ENCODE data around the gene OBSL1. TPM values are rescaled to one million over a fixed set of nuclear protein-coding genes. Genes with fewer than 3 reads are reported as not detected.

Gene OBSL1
- total and polyA plus RNA-seq, 2 of the 4 experiments (the other 2 are of a cell fraction) = 21.5 to 51.2 TPM

DNA sequence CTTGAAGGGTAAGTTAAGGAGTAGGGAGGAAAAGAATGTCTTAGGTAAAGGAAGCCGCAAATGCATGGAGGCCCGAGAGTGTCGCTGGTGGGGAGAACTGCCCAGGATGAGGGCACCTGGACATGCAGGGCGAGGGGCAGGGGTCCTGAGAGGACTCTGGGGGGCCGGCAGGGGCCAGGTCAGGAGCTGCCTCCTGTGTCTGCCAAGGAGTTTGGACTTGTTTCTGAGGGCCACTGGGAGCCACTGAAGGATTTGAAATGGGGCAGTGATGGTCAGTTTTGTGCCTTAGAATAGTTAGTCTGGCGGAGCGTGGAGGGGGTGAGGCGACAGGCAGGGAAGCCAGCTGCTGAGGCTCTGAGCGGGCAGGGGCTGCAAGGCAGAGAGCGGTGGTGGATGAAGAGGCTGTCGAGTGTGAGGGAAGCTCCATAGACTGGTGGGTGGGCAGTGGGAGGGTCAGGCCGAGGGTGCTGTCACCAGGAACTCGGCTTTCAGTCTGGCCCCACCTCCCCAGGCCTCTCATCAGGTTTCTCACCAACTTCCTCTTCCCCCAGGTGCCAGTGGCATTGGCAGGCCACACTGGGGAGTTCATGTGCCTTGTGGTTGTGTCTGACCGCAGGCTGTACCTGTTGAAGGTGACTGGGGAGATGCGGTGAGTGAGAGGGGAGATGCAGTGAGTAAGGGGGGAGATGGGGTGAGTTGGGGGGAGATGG lies 41.4 kb upstream of the OBSL1 start:
- Histone ChIP-seq H3K9ac (ENCODE audit: low read depth, low read length) (no peak overlapping the region), H3K18ac (ENCODE audit: low read depth, low read length) (no peak overlapping the region), H3K27me3 (ENCODE audit: control insufficient read depth, insufficient read depth, low read length) (no peaks in the 10 kb centered on the region), H3K9me1 (ENCODE audit: insufficient read depth, low read length) (no peaks in the 10 kb centered on the region), H2BK120ac (ENCODE audit: low read depth, low read length) (no peak overlapping the region), H2AK5ac (ENCODE audit: low read depth, low read length) (no peak overlapping the region), H3K79me1 (ENCODE audit: low read depth in 1 of 2, low read length in 2 of 2) (no peaks in the 10 kb centered on the region), H2BK15ac (ENCODE audit: low read depth, low read length) (no peak overlapping the region), H3K4ac (ENCODE audit: low read depth, low read length) (no peak overlapping the region), H4K91ac (ENCODE audit: insufficient read depth, low read depth, low read length) (no peak overlapping the region), H4K20me1 (ENCODE audit: insufficient read depth, low read length) (no peaks in the 10 kb centered on the region), H4K5ac (ENCODE audit: low read depth, low read length) (no peak overlapping the region), H4K8ac (ENCODE audit: low read depth in 2 of 2, low read length in 2 of 2) (no peak overlapping the region), H2AK9ac (replicated peaks; ENCODE audit: low read depth, low read length, poor library complexity) (no peak overlapping the region), H3K14ac (replicated peaks; ENCODE audit: low read depth, low read length) (no peak overlapping the region), H2BK20ac (ENCODE audit: low read depth, low read length) (no peak overlapping the region), H2BK5ac (ENCODE audit: low read depth, low read length, poor library complexity, severe bottlenecking) (no peak overlapping the region), H3K56ac (ENCODE audit: extremely low read depth, insufficient read depth, low read length) (no peak overlapping the region), H3K4me3 (ENCODE audit: insufficient read depth, low read depth, low read length) (no peak overlapping the region), H2AFZ (replicated peaks; ENCODE audit: low read length, poor library complexity) (no peak overlapping the region), H3K36me3 (ENCODE audit: control insufficient read depth, insufficient read depth, low read length) (peaks cover 50% of the 10 kb centered on the region), H3K23ac (ENCODE audit: low read depth, low read length) (no peak overlapping the region), H3K9me3 (ENCODE audit: control insufficient read depth, insufficient read depth, low read length) (no peaks in the 10 kb centered on the region), H3K27ac (ENCODE audit: insufficient read depth, low read length) (no peak overlapping the region), H3K4me2 (ENCODE audit: low read depth, low read length) (no peak overlapping the region), H3K4me1 (ENCODE audit: control insufficient read depth, insufficient read depth, low read length) (no peaks in the 10 kb centered on the region)
- BruUV-seq (replicated peaks) = no TSS peak
- intact Hi-C loops (cut with micrococcal nuclease) (no loop called here), dilution Hi-C loops (cut with HindIII; ENCODE audit: low sequenced_read_pairs, unreplicated experiment) (no loop called here), in situ Hi-C loops (cut with MboI; ENCODE audit: low sequenced_read_pairs) (no loop called here)
- CTCF ChIA-PET = no interaction called here
- TF ChIP-seq USF2 (IDR thresholded peaks at IDR 0.05; ENCODE audit: low read depth, low read length) = no peak
- TF ChIP-seq NFE2L2 (IDR thresholded peaks at IDR 0.05; ENCODE audit: low read depth, low read length) = no peak
- no peak for TF ChIP-seq RCOR1 (IDR thresholded peaks at IDR 0.05; ENCODE audit: insufficient replicate concordance, low read length)
- TF ChIP-seq POLR2A (IDR thresholded peaks at IDR 0.05; ENCODE audit: low read depth, low read length) = no peak
- 83% methylated on average over 5 of the region's 15 CpGs; no CpG with 5 or more reads in 1 of the 2 experiments for WGBS, 2 experiments (ENCODE audit: extremely low coverage in 2 of 2, insufficient read length in 1 of 2)
- ATAC-seq (ENCODE audit: low read depth) = no peak
- POLR2A ChIA-PET (ENCODE audit: unreplicated experiment) = no interaction called here
- DNase-seq = no peak
